ENCODE measurements around the gene LTB4R2. TPM values are rescaled to one million over a fixed set of nuclear protein-coding genes. Genes with fewer than 3 reads are reported as not detected.

The LTB4R2 gene
- total RNA-seq, 2 donors from 2014 or later: 19.5 to 27.3 TPM

DNA sequence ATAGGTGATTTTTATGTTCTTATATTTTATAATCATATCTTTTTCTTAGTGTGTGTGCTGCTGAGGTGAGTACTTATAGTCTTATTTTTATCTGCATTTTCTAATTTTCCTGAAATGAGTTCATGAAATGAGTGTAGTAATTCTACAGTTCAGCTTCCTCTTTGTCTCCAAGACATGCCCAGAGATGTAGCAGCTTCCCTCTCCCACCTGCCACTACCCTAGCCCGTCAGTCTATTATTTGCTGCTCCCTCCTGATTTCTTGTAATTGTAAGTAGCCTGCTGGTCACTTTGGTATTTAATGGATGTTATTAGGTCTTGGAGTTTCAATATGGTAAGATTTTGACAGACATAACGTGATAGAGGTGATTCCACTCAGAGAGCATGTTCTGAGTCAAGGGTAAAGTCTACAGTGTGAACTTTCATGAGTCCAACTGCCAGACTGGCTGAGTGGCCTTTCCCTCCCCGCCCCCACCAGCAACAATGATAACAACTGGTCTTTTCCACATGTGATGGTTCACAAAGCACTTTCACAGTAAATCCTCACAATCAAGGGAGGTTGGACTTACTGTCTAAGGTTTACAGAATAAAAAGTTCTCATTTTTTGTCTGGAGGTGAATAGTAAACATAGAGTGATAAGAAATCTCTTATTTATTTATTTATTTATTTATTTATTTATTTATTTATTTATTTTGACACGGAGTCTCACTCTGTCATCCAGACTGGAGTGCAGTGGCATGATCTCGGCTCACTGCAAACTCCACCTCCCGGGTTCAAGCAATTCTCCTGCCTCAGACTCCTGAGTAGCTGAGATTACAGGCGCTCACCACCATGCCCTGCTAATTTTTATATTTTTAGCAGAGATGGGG, 34.1 kb downstream of the LTB4R2 start:
- H3K36me3 ChIP-seq: no peaks in the 10 kb centered on the region
- no peak for TF ChIP-seq POLR2AphosphoS5 (IDR thresholded peaks at IDR 0.05)
- TF ChIP-seq POLR2A (IDR thresholded peaks at IDR 0.05): no peak
- TF ChIP-seq, protein P1, sequence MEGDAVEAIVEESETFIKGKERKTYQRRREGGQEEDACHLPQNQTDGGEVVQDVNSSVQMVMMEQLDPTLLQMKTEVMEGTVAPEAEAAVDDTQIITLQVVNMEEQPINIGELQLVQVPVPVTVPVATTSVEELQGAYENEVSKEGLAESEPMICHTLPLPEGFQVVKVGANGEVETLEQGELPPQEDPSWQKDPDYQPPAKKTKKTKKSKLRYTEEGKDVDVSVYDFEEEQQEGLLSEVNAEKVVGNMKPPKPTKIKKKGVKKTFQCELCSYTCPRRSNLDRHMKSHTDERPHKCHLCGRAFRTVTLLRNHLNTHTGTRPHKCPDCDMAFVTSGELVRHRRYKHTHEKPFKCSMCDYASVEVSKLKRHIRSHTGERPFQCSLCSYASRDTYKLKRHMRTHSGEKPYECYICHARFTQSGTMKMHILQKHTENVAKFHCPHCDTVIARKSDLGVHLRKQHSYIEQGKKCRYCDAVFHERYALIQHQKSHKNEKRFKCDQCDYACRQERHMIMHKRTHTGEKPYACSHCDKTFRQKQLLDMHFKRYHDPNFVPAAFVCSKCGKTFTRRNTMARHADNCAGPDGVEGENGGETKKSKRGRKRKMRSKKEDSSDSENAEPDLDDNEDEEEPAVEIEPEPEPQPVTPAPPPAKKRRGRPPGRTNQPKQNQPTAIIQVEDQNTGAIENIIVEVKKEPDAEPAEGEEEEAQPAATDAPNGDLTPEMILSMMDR (IDR thresholded peaks at IDR 0.05): no peak
- no peak for DNase-seq (ENCODE audit: low spot score)
- 73% methylated on average over 7 of the region's 7 CpGs for WGBS
- H3K4me3 ChIP-seq: no peak overlapping the region
- no peaks in the 10 kb centered on the region for H3K27me3 ChIP-seq (replicated peaks; ENCODE audit: insufficient read depth)
- no peak overlapping the region for H3K27ac ChIP-seq
- H3K9me3 ChIP-seq: no peaks in the 10 kb centered on the region
- no peaks in the 10 kb centered on the region for H3K4me1 ChIP-seq (replicated peaks)
- intact Hi-C loops (cut with DNase I): no loop called here

DNA sequence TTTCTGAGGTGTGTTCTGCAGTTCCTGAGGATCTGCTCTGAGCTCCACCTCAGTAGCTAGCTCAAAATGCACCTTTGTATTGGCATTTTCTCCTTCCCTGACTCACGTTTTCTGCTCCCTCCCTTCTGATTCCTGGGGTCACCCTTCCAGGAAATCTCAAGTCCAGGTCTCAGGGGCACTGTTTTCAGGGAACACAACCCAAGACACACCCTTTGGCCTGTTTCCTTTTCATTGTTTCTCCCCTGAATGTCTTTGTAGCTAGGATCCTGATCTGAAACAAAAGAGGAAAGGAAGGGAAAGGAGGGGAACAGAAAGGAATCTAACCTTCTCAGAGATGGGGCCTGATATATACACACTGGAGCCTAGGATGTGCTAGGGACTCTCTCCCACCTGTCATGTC, 37.2 kb downstream of the LTB4R2 start:
- Histone ChIP-seq H3K36me3 (no peaks in the 10 kb centered on the region), H3K9me3 (no peaks in the 10 kb centered on the region), H3K4me3 (no peak overlapping the region), H3K27me3 (replicated peaks; ENCODE audit: insufficient read depth) (no peaks in the 10 kb centered on the region), H3K4me1 (replicated peaks) (no peaks in the 10 kb centered on the region), H3K27ac (no peak overlapping the region)
- intact Hi-C loops (cut with DNase I): no loop called here
- 63% methylated on average over 1 of the region's 1 CpG for WGBS
- TF ChIP-seq, protein P1 (IDR thresholded peaks at IDR 0.05): no peak
- TF ChIP-seq POLR2A (IDR thresholded peaks at IDR 0.05) (no peak), POLR2AphosphoS5 (IDR thresholded peaks at IDR 0.05) (no peak)
- no peak for DNase-seq (ENCODE audit: low spot score)

DNA sequence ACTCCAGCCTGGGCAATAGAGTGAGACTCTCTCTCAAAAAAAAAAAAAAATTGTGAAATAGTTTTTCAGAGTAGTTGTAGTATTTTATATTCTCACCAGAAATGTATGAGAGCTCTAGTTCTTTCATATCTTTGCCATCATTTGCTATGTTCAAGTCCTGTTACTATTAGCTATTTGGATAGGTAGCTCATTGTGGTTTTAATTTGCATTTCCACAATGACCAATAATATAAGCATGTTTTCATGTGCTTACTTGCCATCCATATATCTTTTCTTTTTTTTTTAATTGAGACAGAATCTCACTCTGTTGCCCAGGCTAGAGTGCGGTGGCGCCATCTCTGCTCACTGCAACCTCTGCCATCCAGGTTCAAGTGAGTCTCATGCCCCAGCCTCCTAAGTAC, 38.2 kb downstream of the LTB4R2 start:
- no peak overlapping the region for H3K27ac ChIP-seq
- no peak overlapping the region for H3K4me3 ChIP-seq
- no peak for DNase-seq (ENCODE audit: low spot score)
- TF ChIP-seq POLR2A (IDR thresholded peaks at IDR 0.05) (no peak), POLR2AphosphoS5 (IDR thresholded peaks at IDR 0.05) (no peak)
- TF ChIP-seq, protein P1 (IDR thresholded peaks at IDR 0.05): no peak
- no peaks in the 10 kb centered on the region for H3K4me1 ChIP-seq (replicated peaks)
- intact Hi-C loops (cut with DNase I): no loop called here
- no peaks in the 10 kb centered on the region for H3K36me3 ChIP-seq
- H3K27me3 ChIP-seq (replicated peaks; ENCODE audit: insufficient read depth): no peaks in the 10 kb centered on the region
- no peaks in the 10 kb centered on the region for H3K9me3 ChIP-seq
- 87% methylated on average over 2 of the region's 2 CpGs for WGBS

DNA sequence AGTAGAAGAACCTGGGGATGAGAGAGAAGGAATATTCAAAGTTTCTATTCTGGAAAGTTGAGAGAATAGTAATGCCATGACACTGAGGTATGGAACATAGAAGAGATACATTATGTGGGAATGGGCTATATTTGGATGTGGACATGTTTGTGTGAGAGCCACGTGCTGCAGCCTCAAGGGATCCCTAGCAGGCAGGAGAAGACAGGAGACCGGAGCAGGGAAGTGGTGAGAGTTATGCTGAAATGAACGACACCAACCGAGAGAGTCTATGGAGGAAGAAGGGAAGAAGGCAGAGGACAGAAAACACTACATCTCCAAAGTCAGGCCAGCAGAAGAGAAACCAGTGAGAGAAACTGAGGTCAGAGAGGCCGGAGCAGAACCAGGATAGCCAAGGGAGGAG, 39.8 kb downstream of the LTB4R2 start:
- Histone ChIP-seq H3K4me3 (no peak overlapping the region), H3K9me3 (no peaks in the 10 kb centered on the region), H3K36me3 (no peaks in the 10 kb centered on the region), H3K27me3 (replicated peaks; ENCODE audit: insufficient read depth) (no peaks in the 10 kb centered on the region), H3K27ac (no peak overlapping the region), H3K4me1 (replicated peaks) (no peaks in the 10 kb centered on the region)
- 67% methylated on average over 5 of the region's 5 CpGs for WGBS
- TF ChIP-seq, protein P1 (IDR thresholded peaks at IDR 0.05): no peak
- TF ChIP-seq POLR2A (IDR thresholded peaks at IDR 0.05) (no peak), POLR2AphosphoS5 (IDR thresholded peaks at IDR 0.05) (no peak)
- intact Hi-C loops (cut with DNase I): no loop called here
- DNase-seq (ENCODE audit: low spot score): no peak

DNA sequence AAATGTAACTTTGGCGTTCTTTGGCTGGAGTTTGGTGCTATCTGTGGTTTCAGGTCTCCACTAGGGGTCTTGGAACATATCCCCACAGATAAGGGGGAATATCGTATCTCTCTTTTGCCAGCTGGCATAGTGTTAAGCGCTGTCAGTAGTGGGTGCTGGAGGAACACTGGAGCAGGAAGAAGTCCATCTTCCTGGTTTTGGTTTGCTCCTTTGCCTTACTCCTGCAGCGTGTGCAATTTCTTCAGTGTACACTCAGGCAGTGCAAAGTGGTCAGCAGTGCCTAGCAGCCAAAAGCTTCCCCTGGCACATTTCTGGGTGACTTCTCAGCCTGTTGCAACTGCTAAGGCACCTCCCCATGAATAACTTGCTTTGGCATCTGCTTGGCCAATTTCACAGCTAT, 41.6 kb downstream of the LTB4R2 start:
- 8% methylated on average over 4 of the region's 4 CpGs for WGBS
- H3K27ac ChIP-seq: no peak overlapping the region
- no peaks in the 10 kb centered on the region for H3K36me3 ChIP-seq
- no peaks in the 10 kb centered on the region for H3K4me1 ChIP-seq (replicated peaks)
- no peak for TF ChIP-seq POLR2A (IDR thresholded peaks at IDR 0.05)
- TF ChIP-seq POLR2AphosphoS5 (IDR thresholded peaks at IDR 0.05): no peak
- TF ChIP-seq, protein P1 (IDR thresholded peaks at IDR 0.05): no peak
- no peaks in the 10 kb centered on the region for H3K27me3 ChIP-seq (replicated peaks; ENCODE audit: insufficient read depth)
- no peaks in the 10 kb centered on the region for H3K9me3 ChIP-seq
- no peak for DNase-seq (ENCODE audit: low spot score)
- intact Hi-C loops (cut with DNase I): no loop called here
- no peak overlapping the region for H3K4me3 ChIP-seq

Data from prostate gland (tissue), 2 donors.